T-helper 2 cell treated with Interferon-gamma antibody and Interleukin-4, amounts not matched to agents 5 μg/mL and 100 μg/mL, for 36 hours (primary cell): ENCODE results near the gene SEMA4G.
A peak's percentile ranks its signal among the peaks of the same experiment; 100 is the strongest.

Source experiments
- DNase-seq: peaks from one replicate; pipeline ENCODE4 v3.0.0; 2021; ENCODE audit warnings: low spot score
- H3K27ac Mint-ChIP-seq: one replicate; pipeline ENCODE4 v1.8.0; 2021; ENCODE audit warnings: mild to moderate bottlenecking, mixed read lengths
- H3K27me3 Mint-ChIP-seq: one replicate; pipeline ENCODE4 v1.8.0; 2021; ENCODE audit warnings: low read depth, mixed read lengths
- H3K36me3 Mint-ChIP-seq: one replicate; pipeline ENCODE4 v1.8.0; 2021; ENCODE audit warnings: low read depth, mixed read lengths
- H3K4me1 Mint-ChIP-seq: one replicate; pipeline ENCODE4 v1.8.0; 2021; ENCODE audit warnings: low read depth, mixed read lengths
- H3K4me3 Mint-ChIP-seq: one replicate; pipeline ENCODE4 v1.8.0; 2022; ENCODE audit warnings: mild to moderate bottlenecking, moderate library complexity, mixed read lengths
- H3K9me3 Mint-ChIP-seq: one replicate; pipeline ENCODE4 v1.8.0; 2021; ENCODE audit warnings: mixed read lengths

The SEMA4G gene

DNA sequence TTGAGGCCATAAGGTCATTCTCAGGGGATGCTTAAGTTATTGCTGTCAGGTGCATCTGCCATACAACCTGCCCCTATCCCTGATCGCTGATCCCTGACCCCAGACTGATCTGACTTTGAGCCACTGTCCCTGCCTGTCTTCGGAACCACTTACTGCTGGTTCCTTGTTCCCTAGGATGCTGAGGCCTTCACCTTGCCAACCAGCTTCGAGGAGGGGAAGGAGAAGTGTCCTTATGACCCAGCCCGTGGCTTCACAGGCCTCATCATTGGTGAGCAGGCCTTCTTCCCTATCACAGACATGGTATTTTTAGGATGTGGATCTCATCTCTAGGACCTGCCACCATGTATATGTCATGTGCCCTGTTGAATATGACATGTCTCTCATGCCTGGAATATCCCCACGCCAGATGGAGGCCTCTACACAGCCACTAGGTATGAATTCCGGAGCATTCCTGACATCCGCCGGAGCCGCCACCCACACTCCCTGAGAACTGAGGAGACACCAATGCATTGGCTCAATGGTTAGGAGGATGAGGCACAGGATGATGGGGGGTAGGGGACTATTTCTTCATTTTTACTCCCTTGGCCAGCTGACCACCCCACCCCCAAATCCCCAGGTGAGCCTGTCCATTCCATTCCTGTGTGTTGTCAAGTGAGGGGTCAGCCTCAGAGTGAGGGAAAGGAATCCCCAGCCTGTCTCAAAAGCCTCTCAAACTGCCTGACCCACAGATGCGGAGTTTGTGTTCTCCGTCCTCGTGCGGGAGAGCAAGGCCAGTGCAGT lies 9.0 kb downstream of the SEMA4G start:
- no peaks in the 10 kb centered on the region for H3K4me1 Mint-ChIP-seq
- no peaks in the 10 kb centered on the region for H3K9me3 Mint-ChIP-seq
- H3K36me3 Mint-ChIP-seq, result no peaks in the 10 kb centered on the region
- no peak overlapping the region for H3K4me3 Mint-ChIP-seq
- DNase-seq, result no peak
- no peak overlapping the region for H3K27ac Mint-ChIP-seq
- H3K27me3 Mint-ChIP-seq, result no peaks in the 10 kb centered on the region

DNA sequence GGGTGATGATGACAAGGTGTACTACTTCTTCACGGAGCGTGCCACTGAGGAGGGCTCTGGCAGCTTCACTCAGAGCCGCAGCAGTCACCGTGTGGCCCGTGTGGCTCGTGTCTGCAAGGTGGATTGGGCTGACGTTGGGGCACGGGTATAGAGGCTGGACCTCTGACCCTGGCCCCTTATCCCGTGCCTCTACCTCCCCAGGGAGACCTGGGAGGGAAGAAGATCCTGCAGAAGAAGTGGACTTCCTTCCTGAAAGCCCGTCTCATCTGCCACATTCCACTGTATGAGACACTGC lies 9.5 kb downstream of the SEMA4G start:
- Mint-ChIP-seq H3K4me3 (no peak overlapping the region), H3K27ac (no peak overlapping the region), H3K27me3 (no peaks in the 10 kb centered on the region), H3K4me1 (no peaks in the 10 kb centered on the region), H3K36me3 (no peaks in the 10 kb centered on the region), H3K9me3 (no peaks in the 10 kb centered on the region)
- DNase-seq, result no peak

DNA sequence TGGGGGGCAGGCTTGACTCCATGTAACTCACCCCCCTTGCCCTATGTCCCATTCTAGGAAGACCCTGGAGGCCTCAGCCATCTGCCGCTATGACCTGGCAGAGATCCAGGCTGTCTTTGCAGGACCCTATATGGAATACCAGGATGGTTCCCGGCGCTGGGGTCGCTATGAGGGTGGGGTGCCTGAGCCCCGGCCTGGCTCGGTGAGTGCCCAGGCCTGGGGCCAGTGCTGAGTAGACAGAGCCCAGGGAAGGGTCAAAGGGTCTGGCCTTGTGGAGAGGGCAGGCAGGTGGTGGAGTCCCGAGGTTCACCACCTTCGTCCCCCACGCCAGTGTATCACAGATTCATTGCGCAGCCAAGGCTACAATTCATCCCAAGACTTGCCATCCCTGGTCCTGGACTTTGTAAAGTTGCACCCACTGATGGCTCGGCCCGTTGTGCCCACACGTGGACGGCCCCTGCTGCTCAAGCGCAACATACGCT lies 10.5 kb downstream of the SEMA4G start:
- no peak overlapping the region for H3K27ac Mint-ChIP-seq
- H3K36me3 Mint-ChIP-seq, result no peaks in the 10 kb centered on the region
- no peak for DNase-seq
- no peak overlapping the region for H3K4me3 Mint-ChIP-seq
- no peaks in the 10 kb centered on the region for H3K4me1 Mint-ChIP-seq
- H3K9me3 Mint-ChIP-seq, result no peaks in the 10 kb centered on the region
- no peaks in the 10 kb centered on the region for H3K27me3 Mint-ChIP-seq

DNA sequence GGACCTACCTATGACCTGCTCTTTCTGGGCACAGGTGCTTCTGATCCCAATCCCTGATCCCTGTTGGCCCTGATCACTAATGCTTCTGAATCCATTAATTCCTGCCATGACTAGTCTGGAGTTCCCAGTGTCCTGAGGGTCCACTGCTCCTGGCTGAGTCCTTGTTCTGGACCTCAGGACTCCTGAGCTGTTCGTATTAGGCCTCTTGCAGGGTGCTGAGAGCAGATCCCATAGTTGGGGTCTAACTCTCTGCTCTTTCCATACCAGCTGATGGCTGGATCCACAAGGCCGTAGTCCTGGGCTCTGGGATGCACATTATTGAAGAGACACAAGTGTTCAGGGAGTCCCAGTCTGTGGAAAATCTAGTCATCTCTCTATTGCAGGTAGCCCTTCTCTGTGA lies 11.0 kb downstream of the SEMA4G start:
- Mint-ChIP-seq H3K27me3 (no peaks in the 10 kb centered on the region), H3K27ac (no peak overlapping the region), H3K36me3 (no peaks in the 10 kb centered on the region), H3K4me3 (no peak overlapping the region), H3K4me1 (no peaks in the 10 kb centered on the region), H3K9me3 (no peaks in the 10 kb centered on the region)
- no peak for DNase-seq

DNA sequence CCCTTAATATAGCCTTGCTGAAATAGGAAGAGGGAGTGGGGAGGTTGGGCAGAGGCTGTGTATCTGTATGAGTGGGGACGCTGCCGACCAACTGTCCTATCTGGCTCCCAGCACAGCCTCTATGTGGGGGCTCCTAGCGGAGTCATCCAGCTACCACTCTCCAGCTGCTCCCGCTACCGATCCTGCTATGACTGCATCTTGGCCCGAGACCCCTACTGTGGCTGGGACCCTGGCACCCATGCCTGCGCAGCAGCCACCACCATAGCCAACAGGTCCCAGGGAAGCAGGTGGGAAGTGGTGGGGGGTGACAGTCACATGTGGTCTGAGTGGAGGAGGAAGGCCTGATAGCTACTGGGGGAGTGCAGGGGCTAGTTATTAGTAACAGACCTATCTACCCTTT lies 11.4 kb downstream of the SEMA4G start:
- no peak overlapping the region for H3K27ac Mint-ChIP-seq
- H3K9me3 Mint-ChIP-seq, result no peaks in the 10 kb centered on the region
- H3K36me3 Mint-ChIP-seq, result no peaks in the 10 kb centered on the region
- H3K4me1 Mint-ChIP-seq, result peaks cover 3% of the 10 kb centered on the region
- no peaks in the 10 kb centered on the region for H3K27me3 Mint-ChIP-seq
- DNase-seq, result no peak
- no peak overlapping the region for H3K4me3 Mint-ChIP-seq

DNA sequence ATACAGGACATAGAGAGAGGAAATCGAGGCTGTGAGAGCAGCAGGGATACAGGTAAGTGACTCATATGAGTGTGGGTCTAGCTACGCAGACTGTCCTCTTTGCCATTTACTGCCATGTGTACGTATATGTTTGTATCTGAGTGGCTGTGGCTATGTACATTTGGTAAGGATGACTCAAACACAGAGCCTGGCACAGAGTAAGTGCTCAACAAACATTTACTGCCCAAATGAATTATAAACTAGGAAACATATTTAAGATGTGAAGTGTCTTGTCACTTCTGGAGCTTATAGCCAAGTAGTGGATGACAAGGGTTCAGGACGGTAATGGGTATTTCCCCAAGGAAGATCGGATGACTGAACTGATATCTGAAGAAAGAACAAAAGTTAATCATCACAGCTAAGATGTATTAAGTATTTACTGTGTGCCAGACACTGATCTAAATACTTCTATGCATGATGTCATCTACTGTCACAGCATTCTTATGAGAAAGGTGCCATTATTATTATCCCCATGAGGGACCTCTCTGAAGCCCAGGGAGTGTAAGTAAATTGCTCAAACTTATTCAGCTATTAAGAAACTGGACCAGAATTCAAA lies 12.0 kb downstream of the SEMA4G start:
- H3K4me3 Mint-ChIP-seq, result no peak overlapping the region
- H3K9me3 Mint-ChIP-seq, result no peaks in the 10 kb centered on the region
- peaks cover 6% of the 10 kb centered on the region for H3K4me1 Mint-ChIP-seq
- no peak for DNase-seq
- no peaks in the 10 kb centered on the region for H3K27me3 Mint-ChIP-seq
- H3K27ac Mint-ChIP-seq, result no peak overlapping the region
- no peaks in the 10 kb centered on the region for H3K36me3 Mint-ChIP-seq

DNA sequence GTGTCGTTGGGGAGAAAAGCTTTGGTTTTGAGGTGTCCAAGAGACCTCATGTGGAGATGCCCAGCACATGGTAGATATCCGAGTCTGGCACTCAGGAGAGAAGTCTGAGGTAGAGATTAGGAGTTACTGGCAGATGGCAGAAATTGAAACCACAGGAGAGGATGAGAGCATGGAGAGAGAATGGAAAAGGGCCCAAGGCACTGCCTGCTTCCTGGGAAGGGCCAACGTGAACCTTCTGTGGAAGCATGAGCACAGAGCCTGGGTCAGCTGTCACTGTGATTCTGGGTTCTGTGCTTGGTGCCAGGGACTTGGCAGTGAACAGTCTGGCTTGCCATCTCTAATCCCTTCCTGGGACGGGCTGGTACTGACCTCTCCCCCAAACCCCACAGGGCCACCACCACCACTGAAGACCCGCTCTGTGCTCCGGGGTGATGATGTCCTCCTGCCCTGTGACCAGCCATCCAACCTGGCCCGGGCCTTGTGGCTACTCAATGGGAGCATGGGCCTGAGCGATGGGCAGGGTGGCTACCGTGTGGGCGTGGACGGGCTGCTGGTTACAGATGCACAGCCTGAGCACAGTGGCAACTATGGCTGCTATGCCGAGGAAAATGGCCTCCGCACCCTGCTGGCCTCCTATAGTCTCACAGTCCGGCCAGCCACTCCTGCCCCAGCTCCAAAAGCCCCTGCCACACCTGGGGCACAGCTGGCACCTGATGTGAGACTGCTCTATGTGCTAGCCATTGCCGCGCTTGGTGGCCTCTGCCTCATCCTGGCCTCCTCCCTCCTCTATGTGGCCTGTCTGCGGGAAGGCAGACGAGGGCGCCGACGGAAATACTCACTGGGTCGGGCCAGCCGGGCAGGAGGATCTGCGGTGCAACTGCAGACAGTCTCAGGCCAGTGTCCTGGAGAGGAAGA lies 13.9 kb downstream of the SEMA4G start:
- Mint-ChIP-seq H3K4me1 (peaks cover 16% of the 10 kb centered on the region), H3K27me3 (no peaks in the 10 kb centered on the region), H3K9me3 (no peaks in the 10 kb centered on the region), H3K36me3 (peaks cover 8% of the 10 kb centered on the region), H3K4me3 (no peak overlapping the region), H3K27ac (no peak overlapping the region)
- DNase-seq, result no peak

DNA sequence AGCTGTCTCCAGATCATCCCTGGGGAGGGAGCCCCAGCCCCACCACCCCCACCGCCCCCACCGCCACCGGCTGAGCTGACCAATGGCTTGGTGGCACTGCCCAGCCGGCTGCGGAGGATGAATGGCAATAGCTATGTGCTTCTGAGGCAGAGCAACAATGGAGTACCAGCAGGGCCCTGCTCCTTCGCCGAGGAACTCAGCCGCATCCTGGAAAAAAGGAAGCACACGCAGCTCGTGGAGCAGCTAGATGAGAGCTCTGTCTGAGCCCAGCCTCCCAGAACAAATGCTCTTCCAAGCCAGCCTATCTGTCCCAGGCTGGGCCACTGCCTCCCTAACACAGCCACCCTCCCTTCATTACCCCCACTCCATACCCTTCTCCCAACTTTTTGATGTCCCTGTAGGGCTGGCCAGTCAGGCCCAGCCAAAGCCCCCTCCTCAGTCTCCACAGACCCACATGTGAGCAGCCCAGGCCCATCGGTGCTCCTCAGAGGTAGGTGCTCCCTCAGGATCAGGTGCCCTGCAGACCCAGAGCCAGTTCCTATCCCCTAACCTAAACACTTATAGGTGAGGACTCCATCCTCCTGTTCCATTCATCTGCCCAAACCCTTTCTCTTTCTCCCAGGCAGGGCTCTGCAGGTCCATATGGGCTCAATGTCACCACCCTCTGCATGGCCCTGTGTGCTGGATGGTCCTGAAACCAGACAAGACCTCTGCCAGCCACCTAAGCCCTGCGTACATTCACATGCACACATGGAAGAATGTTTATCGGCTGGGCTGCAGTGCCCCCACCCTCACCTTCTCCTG lies 14.8 kb downstream of the SEMA4G start:
- Mint-ChIP-seq H3K27me3 (no peaks in the 10 kb centered on the region), H3K9me3 (no peaks in the 10 kb centered on the region), H3K27ac (no peak overlapping the region), H3K36me3 (peaks cover 8% of the 10 kb centered on the region), H3K4me1 (peaks cover 16% of the 10 kb centered on the region), H3K4me3 (no peak overlapping the region)
- DNase-seq, result no peak

DNA sequence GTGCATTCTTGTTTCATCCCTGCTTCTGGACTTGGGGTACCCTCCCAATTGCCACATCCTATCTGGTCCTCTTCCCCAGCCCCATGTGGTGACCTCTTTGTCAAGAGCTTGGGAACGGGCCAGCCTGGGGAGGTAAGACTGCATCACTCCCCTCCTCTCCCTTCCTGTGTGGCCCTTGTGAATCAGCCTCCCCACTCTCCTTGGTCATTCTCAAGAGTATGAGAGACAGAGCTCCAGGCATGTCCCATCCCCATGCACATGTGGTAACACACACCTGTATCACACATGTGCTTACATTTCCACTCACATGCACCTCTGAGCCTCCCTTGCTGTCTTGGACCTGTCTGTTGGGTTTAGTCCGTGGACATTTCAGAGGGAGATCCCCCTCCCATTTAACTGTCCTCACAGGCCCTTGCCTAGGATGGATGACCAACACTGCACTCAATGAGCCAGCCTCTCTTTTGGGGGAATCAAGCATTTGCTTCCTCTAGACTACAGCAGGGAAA lies 15.4 kb downstream of the SEMA4G start:
- no peak for DNase-seq
- H3K27ac Mint-ChIP-seq, result no peak overlapping the region
- H3K36me3 Mint-ChIP-seq, result peaks cover 13% of the 10 kb centered on the region
- H3K4me3 Mint-ChIP-seq, result no peak overlapping the region
- no peaks in the 10 kb centered on the region for H3K9me3 Mint-ChIP-seq
- H3K27me3 Mint-ChIP-seq, result no peaks in the 10 kb centered on the region
- H3K4me1 Mint-ChIP-seq, result peaks cover 16% of the 10 kb centered on the region

DNA sequence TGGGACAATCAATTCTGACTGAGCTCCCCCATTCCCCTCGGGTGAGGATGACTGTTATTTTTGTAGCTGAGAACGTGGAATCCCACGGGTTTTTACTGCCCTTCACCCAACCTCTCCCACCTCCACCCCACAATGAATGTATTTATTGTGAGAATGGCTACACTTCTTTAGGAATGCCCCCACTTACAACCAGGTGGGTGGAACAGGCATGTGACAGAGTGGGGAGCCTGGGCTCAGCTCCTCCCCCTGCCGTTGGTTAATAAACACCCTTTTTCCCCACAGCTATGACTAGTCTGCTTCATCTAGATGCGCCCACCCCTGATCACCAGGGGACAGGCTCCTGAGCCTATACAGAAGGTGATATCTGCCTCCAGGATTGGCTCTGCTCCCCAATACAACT lies 16.0 kb downstream of the SEMA4G start:
- Mint-ChIP-seq H3K27me3 (no peaks in the 10 kb centered on the region), H3K27ac (no peak overlapping the region), H3K36me3 (peaks cover 15% of the 10 kb centered on the region), H3K9me3 (no peaks in the 10 kb centered on the region), H3K4me3 (no peak overlapping the region), H3K4me1 (peaks cover 16% of the 10 kb centered on the region)
- no peak for DNase-seq

DNA sequence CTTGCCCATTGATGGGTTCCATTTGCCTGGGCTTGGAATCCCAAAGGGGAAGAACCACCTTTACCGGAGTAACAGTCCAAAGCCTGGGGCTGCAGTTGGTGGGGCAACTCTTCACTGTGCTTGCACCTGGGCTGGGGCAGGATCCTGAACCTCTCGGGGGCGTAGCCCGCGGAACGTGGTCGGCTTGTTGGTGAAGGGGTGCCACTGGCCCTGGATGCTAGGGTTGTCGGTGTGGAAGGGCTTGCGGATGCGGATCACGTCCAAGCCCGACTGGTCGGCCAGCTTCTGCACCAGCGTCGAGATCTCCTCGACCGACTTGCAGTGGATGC lies 17.3 kb downstream of the SEMA4G start:
- Mint-ChIP-seq H3K27me3 (no peaks in the 10 kb centered on the region), H3K4me3 (peak overlapping the region; percentile 96), H3K9me3 (no peaks in the 10 kb centered on the region), H3K4me1 (peaks cover 20% of the 10 kb centered on the region), H3K36me3 (peaks cover 26% of the 10 kb centered on the region), H3K27ac (no peak overlapping the region)
- no peak for DNase-seq

DNA sequence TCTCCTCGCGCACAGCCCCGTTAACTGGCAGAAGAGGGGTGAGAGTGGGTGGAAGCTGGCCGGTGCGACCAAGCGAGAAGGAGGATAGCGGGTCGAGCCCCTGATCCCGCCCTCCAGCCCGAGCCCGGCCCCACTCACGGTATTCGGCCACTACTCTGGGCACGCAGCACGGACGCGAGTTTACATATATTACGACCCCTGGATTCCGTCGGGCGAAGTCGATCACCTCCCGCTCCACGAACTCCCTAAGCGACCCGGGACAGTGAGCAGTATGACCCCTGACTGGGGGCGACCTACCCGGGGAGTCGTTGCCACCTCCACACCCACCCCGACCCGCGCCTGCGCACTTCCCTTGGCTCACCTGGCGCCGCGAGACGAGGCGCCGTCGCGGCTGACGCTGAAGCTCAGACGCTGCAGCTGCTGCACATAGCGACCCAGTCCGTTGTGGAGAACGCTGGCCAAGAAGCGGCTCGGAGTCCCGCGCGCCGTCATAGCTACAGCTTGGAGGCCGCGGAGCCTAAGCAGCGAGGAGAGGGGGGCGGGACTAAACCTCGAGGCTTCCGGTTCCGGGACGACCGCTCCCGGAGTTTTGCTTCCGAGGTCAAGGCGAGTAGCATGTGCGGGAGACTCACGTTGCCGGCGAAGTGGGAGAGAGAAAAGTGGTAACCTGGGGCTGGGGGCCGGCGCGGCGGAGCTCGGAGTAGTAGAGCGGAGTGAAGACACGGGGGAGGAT lies 17.8 kb downstream of the SEMA4G start, which contains the start of the genes MRPL43 and TWNK:
MRPL43 (minus strand) TSS at position 546 of the 733 bp plus-strand sequence; CDS start at position 492, 54 bp downstream.
TWNK (plus strand) TSS at position 592 of the 733 bp plus-strand sequence. CDS start 668 bp downstream, outside the sequence.
- Mint-ChIP-seq H3K4me1 (peaks cover 20% of the 10 kb centered on the region), H3K9me3 (no peaks in the 10 kb centered on the region), H3K36me3 (peaks cover 26% of the 10 kb centered on the region), H3K27me3 (no peaks in the 10 kb centered on the region), H3K27ac (peak within 1 kb of the TSS; percentile 84), H3K4me3 (peak within 1 kb of the TSS; percentile 96)
- peak; percentile 82 for DNase-seq

DNA sequence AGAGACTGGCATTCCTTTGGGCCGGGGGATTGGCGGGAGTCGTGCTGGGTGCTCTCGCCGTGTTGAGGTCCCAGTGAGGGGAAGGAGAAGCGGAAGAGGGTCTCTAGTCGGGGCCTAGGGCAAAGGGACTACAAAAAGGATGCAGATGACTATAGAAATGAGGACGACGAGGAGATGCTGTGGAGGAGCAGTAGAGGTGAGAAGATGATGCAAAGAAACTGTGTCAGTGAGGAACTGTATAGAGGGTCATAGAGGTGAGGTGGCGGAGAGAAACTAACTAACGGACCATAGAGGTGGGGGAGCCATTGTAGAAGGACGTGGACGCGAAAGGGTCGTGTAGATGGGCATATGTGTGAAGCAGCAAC lies 18.4 kb downstream of the SEMA4G start:
- no peaks in the 10 kb centered on the region for H3K9me3 Mint-ChIP-seq
- peaks cover 20% of the 10 kb centered on the region for H3K4me1 Mint-ChIP-seq
- no peak for DNase-seq
- H3K4me3 Mint-ChIP-seq, result peak overlapping the region; percentile 96
- peaks cover 28% of the 10 kb centered on the region for H3K36me3 Mint-ChIP-seq
- H3K27me3 Mint-ChIP-seq, result no peaks in the 10 kb centered on the region
- peak overlapping the region; percentile 84 for H3K27ac Mint-ChIP-seq
